ENCODE data around the gene ETV6. TPM values are rescaled to one million over a fixed set of nuclear protein-coding genes. Genes with fewer than 3 reads are reported as not detected.
"Not testable (repeated sequence)": the region's sequence is repeated elsewhere in the genome, so short reads cannot be mapped to it uniquely, and the experiment has no call there.

The ETV6 gene
- total RNA-seq, 1 experiment from 2014 or later: 17.2 TPM

DNA sequence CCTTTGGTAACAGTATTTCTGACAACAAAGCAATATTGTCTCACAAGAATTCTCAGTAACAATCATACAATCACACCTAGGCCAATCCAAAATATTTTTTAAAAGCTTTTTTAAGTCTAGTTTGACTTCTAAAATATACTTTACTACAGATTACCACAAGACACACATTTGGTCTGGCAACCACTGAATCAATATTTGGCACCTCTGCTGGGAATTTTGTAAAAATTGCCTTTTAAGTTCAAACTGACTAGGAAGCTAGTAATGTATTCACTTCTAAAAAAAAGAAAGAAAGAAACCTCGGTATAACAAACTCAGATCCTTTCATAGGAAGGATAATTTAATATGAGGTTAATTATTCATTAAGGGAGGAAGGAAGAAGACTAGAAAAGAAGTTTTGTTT is 18.2 kb upstream of the ETV6 start:
- DNase-seq (ENCODE audit: low read depth, low spot score) (no peak), ATAC-seq (no peak)
- Histone ChIP-seq H3K36me3 (ENCODE audit: control insufficient read depth, insufficient read depth, low read length) (no peaks in the 10 kb centered on the region), H3K9me3 (ENCODE audit: control insufficient read depth, insufficient read depth, low read depth, low read length) (0 out of 2 replicates have a peak, but pooled peaks cover 3% of the 10 kb centered on the region), H3K27me3 (ENCODE audit: control insufficient read depth, insufficient read depth, low read length) (no peaks in the 10 kb centered on the region), H3K4me1 (ENCODE audit: control insufficient read depth, insufficient read depth, low read length) (no peaks in the 10 kb centered on the region), H3K4me3 (ENCODE audit: low read depth in 2 of 2, low read length in 2 of 2) (no peak overlapping the region), H3K27ac (ENCODE audit: low read length) (no peak overlapping the region)
- ChIA-PET CTCF (no interaction called here), POLR2A (no interaction called here)
- BruUV-seq (replicated peaks): no TSS peak
- in situ Hi-C loops (cut with HindIII; ENCODE audit: low pct_unique_long_range_greater_than_20kb, low sequenced_read_pairs): no loop called here
- intact Hi-C loops (cut with micrococcal nuclease; ENCODE audit: unreplicated experiment): no loop called here
- TF ChIP-seq TCF7L2 (IDR thresholded peaks at IDR 0.05; ENCODE audit: low read depth, low read length): no peak
- TF ChIP-seq, protein P1, sequence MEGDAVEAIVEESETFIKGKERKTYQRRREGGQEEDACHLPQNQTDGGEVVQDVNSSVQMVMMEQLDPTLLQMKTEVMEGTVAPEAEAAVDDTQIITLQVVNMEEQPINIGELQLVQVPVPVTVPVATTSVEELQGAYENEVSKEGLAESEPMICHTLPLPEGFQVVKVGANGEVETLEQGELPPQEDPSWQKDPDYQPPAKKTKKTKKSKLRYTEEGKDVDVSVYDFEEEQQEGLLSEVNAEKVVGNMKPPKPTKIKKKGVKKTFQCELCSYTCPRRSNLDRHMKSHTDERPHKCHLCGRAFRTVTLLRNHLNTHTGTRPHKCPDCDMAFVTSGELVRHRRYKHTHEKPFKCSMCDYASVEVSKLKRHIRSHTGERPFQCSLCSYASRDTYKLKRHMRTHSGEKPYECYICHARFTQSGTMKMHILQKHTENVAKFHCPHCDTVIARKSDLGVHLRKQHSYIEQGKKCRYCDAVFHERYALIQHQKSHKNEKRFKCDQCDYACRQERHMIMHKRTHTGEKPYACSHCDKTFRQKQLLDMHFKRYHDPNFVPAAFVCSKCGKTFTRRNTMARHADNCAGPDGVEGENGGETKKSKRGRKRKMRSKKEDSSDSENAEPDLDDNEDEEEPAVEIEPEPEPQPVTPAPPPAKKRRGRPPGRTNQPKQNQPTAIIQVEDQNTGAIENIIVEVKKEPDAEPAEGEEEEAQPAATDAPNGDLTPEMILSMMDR (IDR thresholded peaks at IDR 0.05): no peak
- TF ChIP-seq, protein P2, sequence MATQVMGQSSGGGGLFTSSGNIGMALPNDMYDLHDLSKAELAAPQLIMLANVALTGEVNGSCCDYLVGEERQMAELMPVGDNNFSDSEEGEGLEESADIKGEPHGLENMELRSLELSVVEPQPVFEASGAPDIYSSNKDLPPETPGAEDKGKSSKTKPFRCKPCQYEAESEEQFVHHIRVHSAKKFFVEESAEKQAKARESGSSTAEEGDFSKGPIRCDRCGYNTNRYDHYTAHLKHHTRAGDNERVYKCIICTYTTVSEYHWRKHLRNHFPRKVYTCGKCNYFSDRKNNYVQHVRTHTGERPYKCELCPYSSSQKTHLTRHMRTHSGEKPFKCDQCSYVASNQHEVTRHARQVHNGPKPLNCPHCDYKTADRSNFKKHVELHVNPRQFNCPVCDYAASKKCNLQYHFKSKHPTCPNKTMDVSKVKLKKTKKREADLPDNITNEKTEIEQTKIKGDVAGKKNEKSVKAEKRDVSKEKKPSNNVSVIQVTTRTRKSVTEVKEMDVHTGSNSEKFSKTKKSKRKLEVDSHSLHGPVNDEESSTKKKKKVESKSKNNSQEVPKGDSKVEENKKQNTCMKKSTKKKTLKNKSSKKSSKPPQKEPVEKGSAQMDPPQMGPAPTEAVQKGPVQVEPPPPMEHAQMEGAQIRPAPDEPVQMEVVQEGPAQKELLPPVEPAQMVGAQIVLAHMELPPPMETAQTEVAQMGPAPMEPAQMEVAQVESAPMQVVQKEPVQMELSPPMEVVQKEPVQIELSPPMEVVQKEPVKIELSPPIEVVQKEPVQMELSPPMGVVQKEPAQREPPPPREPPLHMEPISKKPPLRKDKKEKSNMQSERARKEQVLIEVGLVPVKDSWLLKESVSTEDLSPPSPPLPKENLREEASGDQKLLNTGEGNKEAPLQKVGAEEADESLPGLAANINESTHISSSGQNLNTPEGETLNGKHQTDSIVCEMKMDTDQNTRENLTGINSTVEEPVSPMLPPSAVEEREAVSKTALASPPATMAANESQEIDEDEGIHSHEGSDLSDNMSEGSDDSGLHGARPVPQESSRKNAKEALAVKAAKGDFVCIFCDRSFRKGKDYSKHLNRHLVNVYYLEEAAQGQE (IDR thresholded peaks at IDR 0.05; ENCODE audit: insufficient read depth in 1 of 2, low read depth in 2 of 2, low read length in 1 of 2): no peak
- TF ChIP-seq POLR2AphosphoS5 (IDR thresholded peaks at IDR 0.05; ENCODE audit: low read depth, low read length): no peak
- no peak for TF ChIP-seq SIN3A (IDR thresholded peaks at IDR 0.05; ENCODE audit: borderline replicate concordance, insufficient read depth, low read depth, low read length)

DNA sequence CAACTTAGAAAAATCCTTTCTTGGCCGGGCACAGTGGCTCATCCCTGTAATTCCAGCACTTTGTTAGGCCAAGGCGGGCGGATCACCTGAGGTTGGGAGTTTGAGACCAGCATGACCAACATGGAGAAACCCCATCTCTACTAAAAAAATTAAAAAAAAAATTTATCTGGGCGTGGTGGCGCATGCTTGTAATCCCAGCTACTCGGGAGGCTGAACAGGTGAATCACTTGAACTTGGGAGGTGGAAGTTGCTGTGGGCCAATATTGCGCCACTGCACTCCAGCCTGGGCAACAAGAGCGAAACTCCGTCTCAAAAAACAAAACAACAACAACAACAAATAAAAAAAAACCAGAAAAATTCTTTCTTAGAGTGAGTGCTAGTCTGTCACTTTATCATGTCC is 17.6 kb upstream of the ETV6 start:
- CTCF ChIA-PET; H3K4me3 ChIP-seq (ENCODE audit: low read depth in 2 of 2, low read length in 2 of 2); DNase-seq (ENCODE audit: low read depth, low spot score); POLR2A ChIA-PET; intact Hi-C loops (cut with micrococcal nuclease; ENCODE audit: unreplicated experiment); H3K27me3 ChIP-seq (ENCODE audit: control insufficient read depth, insufficient read depth, low read length); H3K9me3 ChIP-seq (ENCODE audit: control insufficient read depth, insufficient read depth, low read depth, low read length); H3K27ac ChIP-seq (ENCODE audit: low read length); H3K4me1 ChIP-seq (ENCODE audit: control insufficient read depth, insufficient read depth, low read length); in situ Hi-C loops (cut with HindIII; ENCODE audit: low pct_unique_long_range_greater_than_20kb, low sequenced_read_pairs); H3K36me3 ChIP-seq (ENCODE audit: control insufficient read depth, insufficient read depth, low read length); BruUV-seq (replicated peaks); ATAC-seq: not testable (repeated sequence)

DNA sequence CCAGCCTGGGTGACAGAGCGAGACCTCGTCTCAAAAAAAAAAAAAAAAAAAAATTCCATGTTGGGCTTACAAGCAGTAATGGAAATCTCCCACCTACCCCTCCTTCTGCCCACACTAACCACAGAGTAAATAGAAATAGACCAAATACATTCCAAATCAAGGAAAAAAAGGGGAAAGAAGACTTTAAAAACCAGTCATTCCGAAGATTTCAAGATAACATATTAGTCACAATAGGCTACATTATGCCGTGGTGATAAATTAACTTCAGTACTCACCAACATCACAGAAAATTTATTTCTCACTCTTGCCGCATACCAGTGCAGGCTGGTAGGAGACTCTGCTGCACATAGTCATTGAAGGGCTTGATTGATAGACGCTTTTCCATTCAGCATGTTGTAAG is 15.5 kb upstream of the ETV6 start:
- POLR2A ChIA-PET: no interaction called here
- intact Hi-C loops (cut with micrococcal nuclease; ENCODE audit: unreplicated experiment): no loop called here
- no TSS peak for BruUV-seq (replicated peaks)
- no peaks in the 10 kb centered on the region for H3K27me3 ChIP-seq (ENCODE audit: control insufficient read depth, insufficient read depth, low read length)
- TF ChIP-seq SIN3A (IDR thresholded peaks at IDR 0.05; ENCODE audit: borderline replicate concordance, insufficient read depth, low read depth, low read length) (no peak), TCF7L2 (IDR thresholded peaks at IDR 0.05; ENCODE audit: low read depth, low read length) (no peak), POLR2AphosphoS5 (IDR thresholded peaks at IDR 0.05; ENCODE audit: low read depth, low read length) (no peak)
- TF ChIP-seq, protein P1 (IDR thresholded peaks at IDR 0.05): no peak
- TF ChIP-seq, protein P2 (IDR thresholded peaks at IDR 0.05; ENCODE audit: insufficient read depth in 1 of 2, low read depth in 2 of 2, low read length in 1 of 2): no peak
- in situ Hi-C loops (cut with HindIII; ENCODE audit: low pct_unique_long_range_greater_than_20kb, low sequenced_read_pairs): no loop called here
- ATAC-seq (no peak), DNase-seq (ENCODE audit: low read depth, low spot score) (no peak)
- 0 out of 2 replicates have a peak, but pooled peaks cover 3% of the 10 kb centered on the region for H3K9me3 ChIP-seq (ENCODE audit: control insufficient read depth, insufficient read depth, low read depth, low read length)
- CTCF ChIA-PET: no interaction called here
- H3K36me3 ChIP-seq (ENCODE audit: control insufficient read depth, insufficient read depth, low read length): no peaks in the 10 kb centered on the region
- H3K4me3 ChIP-seq (ENCODE audit: low read depth in 2 of 2, low read length in 2 of 2): no peak overlapping the region
- H3K27ac ChIP-seq (ENCODE audit: low read length): no peak overlapping the region
- no peaks in the 10 kb centered on the region for H3K4me1 ChIP-seq (ENCODE audit: control insufficient read depth, insufficient read depth, low read length)

All from Panc1 (cell line).